Colonic mucosa (tissue), 4 donors: Measurements from ENCODE around the gene OOSP3. TPM values are rescaled to one million over a fixed set of nuclear protein-coding genes. Genes with fewer than 3 reads are reported as not detected.
"Not testable (repeated sequence)": the region's sequence is repeated elsewhere in the genome, so short reads cannot be mapped to it uniquely, and the experiment has no call there.

Experiments used
- DNase-seq: peaks from one replicate; pipeline ENCODE4 v3.0.0-alpha.2; 2020
- H3K27ac ChIP-seq: fragments of 200-600 bp; one replicate; pipeline ENCODE4 v1.8.0; 2021
- H3K27me3 ChIP-seq: fragments of 200-600 bp; one replicate; pipeline ENCODE4 v1.8.0; 2021
- H3K36me3 ChIP-seq: fragments of 200-600 bp; one replicate; pipeline ENCODE4 v1.8.0; 2021
- H3K4me1 ChIP-seq: fragments of 200-600 bp; one replicate; pipeline ENCODE4 v1.8.0; 2021; ENCODE audit warnings: mild to moderate bottlenecking
- H3K4me3 ChIP-seq: fragments of 200-600 bp; one replicate; pipeline ENCODE4 v1.8.0; 2021
- H3K9ac ChIP-seq, 2 donors: one replicate each; pipeline ENCODE4 v1.7.0; 2013; ENCODE audit warnings: control low read depth in 2 of 2, low read depth in 2 of 2, low read length in 2 of 2
- H3K9me3 ChIP-seq: fragments of 200-600 bp; one replicate; pipeline ENCODE4 v1.8.0; 2021
- CTCF ChIP-seq: fragments of 200-600 bp; IDR thresholded peaks from one replicate; pipeline ENCODE4 v1.8.0; 2022; ENCODE audit warnings: antibody characterized with exemption, mild to moderate bottlenecking
- intact Hi-C: fragments of 100-400 bp; cut with DNase I; formaldehyde crosslinking; loops from one replicate; pipeline ENCODE4 v1.14.1; 2022
- total RNA-seq, 2 donors: library from RNA; stranded (reverse); fragmentation: NEBNext Ultra II Directional in 1 of 2; extraction: Animal tissue kit (Norgen Biotek cat#: 25700) in 1 of 2; gene quantifications; one replicate each; pipeline ENCODE4 v1.2.1, GENCODE V29; 2021
- donor health status: healthy.
- donor health status: DM: no; HTN: no; CAD: no.
- donor health status: DM: no; HTN: no; CAD: no.

The OOSP3 gene
- total RNA-seq, 2 donors from 2014 or later, result not detected

GRCh38 chr11:59842316-59842715, 36.3 kb upstream of the OOSP3 start:
- no peak for TF ChIP-seq CTCF
- Histone ChIP-seq H3K4me3 (no peak overlapping the region), H3K36me3 (no peaks in the 10 kb centered on the region), H3K27ac (no peak overlapping the region), H3K9me3 (no peaks in the 10 kb centered on the region), H3K9ac (no peak overlapping the region), H3K4me1 (no peaks in the 10 kb centered on the region), H3K27me3 (no peaks in the 10 kb centered on the region)
- DNase-seq, result no peak
- intact Hi-C loops, result no loop called here

DNA sequence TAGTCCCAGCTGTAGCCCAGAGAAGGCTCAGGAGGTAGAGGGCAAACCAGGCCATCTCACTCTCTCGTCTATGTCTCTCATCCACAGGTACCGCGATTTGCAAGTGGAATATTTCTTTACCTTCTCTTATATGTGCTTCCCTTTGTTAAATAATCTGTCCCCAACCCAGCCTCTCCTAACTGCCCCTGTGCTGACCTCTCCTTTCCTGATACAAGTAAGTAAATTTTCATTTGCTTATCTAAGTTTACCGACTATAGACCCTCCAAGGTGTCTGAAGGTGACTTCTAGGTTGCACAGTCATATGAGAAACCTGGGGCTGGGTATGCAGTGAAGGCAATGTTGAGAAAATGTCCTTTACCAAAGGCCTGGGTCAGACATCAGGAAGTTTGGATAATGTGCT, 33.2 kb upstream of the OOSP3 start, which contains the start of gene CBLIF:
Gene CBLIF (minus strand): TSS at position 101 of the 400 bp plus-strand sequence. CDS start 46 bp downstream, at position 55.
- no peak for TF ChIP-seq CTCF
- Histone ChIP-seq H3K9me3 (no peaks in the 10 kb centered on the region), H3K27ac (no peak within 1 kb of the TSS), H3K36me3 (no peaks in the 10 kb centered on the region), H3K9ac (no peak within 1 kb of the TSS), H3K27me3 (no peaks in the 10 kb centered on the region), H3K4me3 (no peak within 1 kb of the TSS), H3K4me1 (no peaks in the 10 kb centered on the region)
- intact Hi-C loops, result no loop called here
- no peak for DNase-seq

- H3K4me1 ChIP-seq, result no peaks in the 10 kb centered on the region
- H3K4me3 ChIP-seq, result no peak overlapping the region
- H3K9ac ChIP-seq, result no peak overlapping the region
- no peak for DNase-seq
- H3K27me3 ChIP-seq, result no peaks in the 10 kb centered on the region
- no peak overlapping the region for H3K27ac ChIP-seq
- intact Hi-C loops, result no loop called here
- no peaks in the 10 kb centered on the region for H3K9me3 ChIP-seq
- no peak for TF ChIP-seq CTCF
- H3K36me3 ChIP-seq, result no peaks in the 10 kb centered on the region
Measured at GRCh38 chr11:59846556-59846955, 32.0 kb upstream of the OOSP3 start.

- no peak for TF ChIP-seq CTCF
- Histone ChIP-seq H3K9me3 (no peaks in the 10 kb centered on the region), H3K4me3 (no peak overlapping the region), H3K36me3 (no peaks in the 10 kb centered on the region), H3K27ac (no peak overlapping the region), H3K27me3 (no peaks in the 10 kb centered on the region), H3K9ac (no peak overlapping the region), H3K4me1 (no peaks in the 10 kb centered on the region)
- intact Hi-C loops, result no loop called here
- DNase-seq, result no peak
Measured at GRCh38 chr11:59847626-59848025, 31.0 kb upstream of the OOSP3 start.

GRCh38 chr11:59848439-59848838, 30.1 kb upstream of the OOSP3 start:
- peak overlapping the region; percentile 74 for H3K27ac ChIP-seq
- H3K36me3 ChIP-seq, result not testable (repeated sequence)

GRCh38 chr11:59849129-59849528, 29.5 kb upstream of the OOSP3 start:
- H3K9ac ChIP-seq, result no peak overlapping the region
- H3K4me3 ChIP-seq, result no peak overlapping the region
- TF ChIP-seq CTCF, result no peak
- peak; percentile 58 for DNase-seq
- H3K9me3 ChIP-seq, result no peaks in the 10 kb centered on the region
- H3K36me3 ChIP-seq, result no peaks in the 10 kb centered on the region
- H3K4me1 ChIP-seq, result no peaks in the 10 kb centered on the region
- H3K27ac ChIP-seq, result peak overlapping the region; percentile 74
- intact Hi-C loops, result no loop called here
- no peaks in the 10 kb centered on the region for H3K27me3 ChIP-seq

More at GRCh38 chr11:59848439-59848838, 30.1 kb upstream of the OOSP3 start:
- H3K4me3 ChIP-seq, intact Hi-C loops, DNase-seq, H3K27me3 ChIP-seq, H3K9me3 ChIP-seq, H3K9ac ChIP-seq, H3K4me1 ChIP-seq: not testable (repeated sequence)

DNA sequence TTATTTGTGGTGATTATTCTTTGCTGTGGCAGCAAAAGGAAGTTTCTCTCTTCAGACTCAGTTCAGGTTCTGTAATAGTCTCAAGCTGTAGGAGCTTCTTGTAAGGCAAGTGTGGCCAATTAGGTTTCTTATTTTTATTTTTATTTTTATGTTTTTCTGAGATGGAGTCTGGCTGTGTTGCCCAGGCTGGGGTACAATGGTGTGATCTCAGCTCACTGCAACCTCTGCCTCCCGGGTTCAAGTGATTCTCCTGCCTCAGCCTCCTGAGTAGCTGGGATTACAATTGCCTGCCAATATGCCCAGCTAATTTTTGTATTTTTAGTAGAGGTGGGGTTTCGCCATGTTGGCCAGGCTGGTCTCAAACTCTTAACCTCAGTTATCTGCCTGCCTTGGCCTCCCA, 29.0 kb upstream of the OOSP3 start:
- H3K4me3 ChIP-seq, H3K4me1 ChIP-seq, H3K9ac ChIP-seq, H3K36me3 ChIP-seq, H3K9me3 ChIP-seq, intact Hi-C loops, DNase-seq, H3K27me3 ChIP-seq: not testable (repeated sequence)
- peak overlapping the region; percentile 74 for H3K27ac ChIP-seq

DNA sequence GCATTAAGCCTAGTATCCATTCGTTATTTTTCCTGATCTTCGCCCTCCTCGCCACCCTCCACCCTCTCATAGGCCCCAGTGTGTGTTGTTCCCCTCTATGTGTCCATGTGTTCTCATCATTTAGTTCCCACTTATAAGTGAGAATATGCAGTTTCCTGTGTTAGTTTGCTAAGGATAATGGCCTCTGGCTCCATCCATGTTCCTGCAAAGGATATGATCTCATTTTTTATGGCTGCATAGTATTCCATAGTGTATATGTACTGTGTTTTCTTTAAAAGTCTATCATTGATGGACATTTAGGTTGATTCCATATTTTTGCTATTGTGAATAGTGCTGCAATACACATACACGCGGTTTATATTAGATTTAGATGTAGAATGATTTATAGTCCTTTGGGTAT, 27.2 kb upstream of the OOSP3 start:
- H3K36me3 ChIP-seq, H3K9me3 ChIP-seq, H3K4me3 ChIP-seq, H3K9ac ChIP-seq, DNase-seq, H3K4me1 ChIP-seq, intact Hi-C loops, H3K27me3 ChIP-seq, H3K27ac ChIP-seq: not testable (repeated sequence)
